ENCODE results near the gene TAS2R19.
"Not testable (repeated sequence)": the region's sequence is repeated elsewhere in the genome, so short reads cannot be mapped to it uniquely, and the experiment has no call there.

TAS2R19 gene, protein sequence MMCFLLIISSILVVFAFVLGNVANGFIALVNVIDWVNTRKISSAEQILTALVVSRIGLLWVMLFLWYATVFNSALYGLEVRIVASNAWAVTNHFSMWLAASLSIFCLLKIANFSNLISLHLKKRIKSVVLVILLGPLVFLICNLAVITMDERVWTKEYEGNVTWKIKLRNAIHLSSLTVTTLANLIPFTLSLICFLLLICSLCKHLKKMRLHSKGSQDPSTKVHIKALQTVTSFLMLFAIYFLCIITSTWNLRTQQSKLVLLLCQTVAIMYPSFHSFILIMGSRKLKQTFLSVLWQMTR

DNA sequence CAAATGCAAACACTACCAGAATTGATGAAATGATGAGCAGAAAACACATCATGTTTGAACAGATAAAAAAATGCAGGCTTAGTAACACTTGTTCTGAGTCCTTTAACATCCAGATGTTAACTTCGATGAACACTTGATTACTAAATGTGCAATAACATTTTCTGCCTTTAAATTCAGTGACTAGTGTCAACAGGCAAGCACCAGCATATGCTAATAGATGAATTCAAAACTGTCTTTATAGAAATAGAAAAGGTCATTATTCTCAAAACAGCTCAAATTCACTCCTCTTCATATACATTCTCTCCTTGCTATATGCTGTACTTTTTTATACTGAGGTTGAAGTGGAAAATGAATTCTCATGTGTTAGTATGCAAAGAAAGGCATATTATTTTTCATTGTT lies at the start of gene TAS2R19:
Gene TAS2R19, minus strand, starts transcription at position 101 of the 400 bp plus-strand sequence. Its CDS starts 49 bp downstream, at position 52.
- in situ Hi-C loops (cut with MboI; ENCODE audit: low sequenced_read_pairs, unreplicated experiment), result no loop called here

DNA sequence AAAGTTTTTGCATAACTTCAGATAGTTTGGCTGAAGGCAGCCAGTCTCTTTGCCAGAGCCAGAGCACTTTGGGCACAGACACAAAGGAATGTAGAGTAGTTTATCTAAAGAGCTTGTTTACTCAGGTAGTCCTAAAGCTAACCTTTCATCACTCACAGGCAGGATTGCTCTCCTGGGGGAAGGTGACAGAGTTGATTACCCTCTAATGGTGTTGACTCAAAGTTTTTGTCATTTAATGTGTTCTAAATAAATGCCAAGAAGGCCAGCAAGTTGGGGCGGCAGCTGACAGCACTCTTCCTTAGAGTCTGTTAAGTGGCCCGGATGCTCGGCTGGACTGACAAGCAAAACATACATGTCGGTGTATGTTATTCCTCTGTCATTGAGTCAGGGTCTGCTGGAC lies 49.0 kb upstream of the TAS2R19 start:
- in situ Hi-C loops (cut with MboI; ENCODE audit: low sequenced_read_pairs, unreplicated experiment), result no loop called here

More for the DNA sequence above, at the start of gene TAS2R19:
- no peak for DNase-seq (ENCODE audit: low spot score)
- TF ChIP-seq, protein P1, sequence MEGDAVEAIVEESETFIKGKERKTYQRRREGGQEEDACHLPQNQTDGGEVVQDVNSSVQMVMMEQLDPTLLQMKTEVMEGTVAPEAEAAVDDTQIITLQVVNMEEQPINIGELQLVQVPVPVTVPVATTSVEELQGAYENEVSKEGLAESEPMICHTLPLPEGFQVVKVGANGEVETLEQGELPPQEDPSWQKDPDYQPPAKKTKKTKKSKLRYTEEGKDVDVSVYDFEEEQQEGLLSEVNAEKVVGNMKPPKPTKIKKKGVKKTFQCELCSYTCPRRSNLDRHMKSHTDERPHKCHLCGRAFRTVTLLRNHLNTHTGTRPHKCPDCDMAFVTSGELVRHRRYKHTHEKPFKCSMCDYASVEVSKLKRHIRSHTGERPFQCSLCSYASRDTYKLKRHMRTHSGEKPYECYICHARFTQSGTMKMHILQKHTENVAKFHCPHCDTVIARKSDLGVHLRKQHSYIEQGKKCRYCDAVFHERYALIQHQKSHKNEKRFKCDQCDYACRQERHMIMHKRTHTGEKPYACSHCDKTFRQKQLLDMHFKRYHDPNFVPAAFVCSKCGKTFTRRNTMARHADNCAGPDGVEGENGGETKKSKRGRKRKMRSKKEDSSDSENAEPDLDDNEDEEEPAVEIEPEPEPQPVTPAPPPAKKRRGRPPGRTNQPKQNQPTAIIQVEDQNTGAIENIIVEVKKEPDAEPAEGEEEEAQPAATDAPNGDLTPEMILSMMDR (IDR thresholded peaks at IDR 0.05; ENCODE audit: borderline replicate concordance, control extremely low read depth, extremely low read depth, insufficient read depth, missing control alignments), result no peak

DNA sequence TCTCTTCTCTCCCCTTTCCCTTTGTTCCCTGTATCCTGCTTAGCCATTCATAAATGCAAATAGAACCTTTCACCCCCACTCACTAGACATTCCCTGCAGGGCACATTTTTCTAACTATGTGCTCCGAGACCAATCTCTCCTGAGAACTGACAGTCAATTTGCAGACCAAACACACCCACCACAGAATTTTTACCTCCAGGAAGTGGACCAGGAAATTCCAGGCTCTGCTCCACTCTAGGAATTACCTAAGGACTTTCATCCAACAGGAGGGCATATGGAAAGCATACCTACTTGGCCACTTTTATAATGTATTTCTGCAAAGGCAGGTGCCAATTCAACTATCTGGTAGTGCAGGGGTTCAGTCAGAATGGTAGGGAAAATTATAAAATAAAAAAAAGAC lies 48.6 kb upstream of the TAS2R19 start:
- in situ Hi-C loops (cut with MboI; ENCODE audit: low sequenced_read_pairs, unreplicated experiment), result no loop called here
- TF ChIP-seq, protein P1 (IDR thresholded peaks at IDR 0.05; ENCODE audit: borderline replicate concordance, control extremely low read depth, extremely low read depth, insufficient read depth, missing control alignments), result no peak
- no peak for DNase-seq (ENCODE audit: low spot score)

More for the DNA sequence above, 49.0 kb upstream of the TAS2R19 start:
- TF ChIP-seq, protein P1 (IDR thresholded peaks at IDR 0.05; ENCODE audit: borderline replicate concordance, control extremely low read depth, extremely low read depth, insufficient read depth, missing control alignments), result no peak
- DNase-seq (ENCODE audit: low spot score), result no peak

DNA sequence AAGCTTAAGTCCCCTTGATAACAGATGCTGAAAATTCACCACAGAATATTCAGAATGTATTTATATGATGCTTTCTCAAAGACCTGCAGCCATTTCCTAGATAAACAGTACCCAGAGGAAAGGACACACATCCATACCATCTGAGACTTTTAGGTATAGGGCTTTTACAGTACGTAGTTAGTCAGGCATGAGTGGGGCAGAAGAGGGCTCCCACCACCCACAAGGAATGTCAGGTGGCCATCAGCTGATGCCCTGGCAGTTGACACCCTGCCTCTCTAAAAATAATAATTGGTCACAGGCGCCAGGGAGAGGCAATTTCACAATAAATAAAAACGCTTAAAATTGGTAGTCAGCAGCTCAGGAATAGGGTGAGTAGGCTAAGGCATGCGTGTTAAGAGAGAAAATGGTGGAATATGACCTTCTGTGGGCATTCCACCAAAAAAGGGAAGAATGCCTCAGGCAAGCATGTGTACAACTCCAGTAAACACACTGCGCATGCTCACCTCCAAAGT lies 47.5 kb upstream of the TAS2R19 start:
- DNase-seq (ENCODE audit: low spot score), result no peak
- TF ChIP-seq, protein P1 (IDR thresholded peaks at IDR 0.05; ENCODE audit: borderline replicate concordance, control extremely low read depth, extremely low read depth, insufficient read depth, missing control alignments), result no peak
- in situ Hi-C loops (cut with MboI; ENCODE audit: low sequenced_read_pairs, unreplicated experiment), result no loop called here

DNA sequence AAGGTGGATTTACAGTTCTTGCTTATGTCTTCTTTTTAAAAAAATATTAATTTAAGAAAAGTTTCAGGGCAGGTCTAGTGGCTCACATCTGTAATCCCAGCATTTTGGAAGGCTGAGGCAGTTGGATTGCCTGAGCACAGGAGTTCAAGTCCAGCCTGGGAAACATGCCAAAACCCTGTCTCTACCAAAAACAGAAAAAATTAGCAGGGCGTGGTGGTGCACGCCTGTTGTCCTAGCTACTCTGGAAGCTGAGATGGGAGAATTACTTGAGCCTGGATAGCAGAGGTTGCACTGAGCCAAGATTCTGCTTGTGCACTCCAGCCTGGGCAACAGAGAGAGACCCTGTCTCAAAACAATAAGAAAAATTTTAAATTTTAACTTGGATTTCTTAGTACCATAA lies 45.1 kb upstream of the TAS2R19 start:
- in situ Hi-C loops (cut with MboI; ENCODE audit: low sequenced_read_pairs, unreplicated experiment), result no loop called here
- TF ChIP-seq, protein P1 (IDR thresholded peaks at IDR 0.05; ENCODE audit: borderline replicate concordance, control extremely low read depth, extremely low read depth, insufficient read depth, missing control alignments), result no peak
- DNase-seq (ENCODE audit: low spot score), result no peak

DNA sequence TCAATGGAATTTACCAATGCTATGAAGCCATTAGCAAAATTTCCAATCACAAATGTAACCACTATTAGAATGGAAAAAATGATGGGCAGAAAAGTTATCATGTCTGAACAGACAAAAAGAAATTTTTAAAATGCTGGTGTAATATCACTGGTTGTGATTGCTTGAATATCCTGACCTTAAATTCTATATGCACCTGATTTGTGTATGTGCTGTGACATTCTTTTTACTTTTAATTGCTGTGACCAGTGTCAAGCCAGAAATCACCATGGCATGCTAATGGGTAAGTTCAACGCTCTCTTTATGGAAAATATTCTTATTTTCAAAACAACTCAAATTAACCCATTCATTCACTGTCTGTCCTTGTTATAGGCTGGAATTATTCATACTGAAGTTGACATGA lies 39.8 kb upstream of the TAS2R19 start, which contains the start of gene TAS2R46:
Gene TAS2R46, minus strand, starts transcription at position 101 of the 400 bp plus-strand sequence. Its CDS starts 0 bp downstream, at position 101.
- in situ Hi-C loops (cut with MboI; ENCODE audit: low sequenced_read_pairs, unreplicated experiment); DNase-seq (ENCODE audit: low spot score): not testable (repeated sequence)

DNA sequence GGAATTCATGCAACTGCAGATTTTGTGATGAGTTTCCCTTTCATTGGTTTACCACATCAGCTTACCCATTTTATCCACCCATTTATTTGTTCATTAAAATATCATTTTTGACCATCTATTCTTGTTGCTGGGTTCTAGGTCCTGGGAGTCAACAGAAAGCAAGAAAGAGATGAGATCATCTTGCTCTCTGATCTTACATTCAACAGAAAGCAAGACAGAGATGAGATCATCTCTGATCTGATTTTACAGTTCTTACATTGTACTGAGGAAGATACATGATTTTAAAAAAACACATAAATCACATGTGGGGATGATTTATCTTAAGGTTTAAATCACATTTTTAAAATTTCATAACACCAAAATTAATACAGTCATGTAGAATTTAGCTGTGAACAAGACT lies 37.4 kb upstream of the TAS2R19 start:
- TF ChIP-seq, protein P1 (IDR thresholded peaks at IDR 0.05; ENCODE audit: borderline replicate concordance, control extremely low read depth, extremely low read depth, insufficient read depth, missing control alignments), result no peak
- in situ Hi-C loops (cut with MboI; ENCODE audit: low sequenced_read_pairs, unreplicated experiment), result no loop called here
- DNase-seq (ENCODE audit: low spot score), result no peak

Data from GM13976 (cell line).